NCI-H1436 (cell line): ENCODE data around the gene ATG9B.
A peak's percentile ranks its signal among the peaks of the same experiment; 100 is the strongest.

Source experiments
- DNase-seq: peaks from one replicate; lab custom pipeline; 2025; lab: John Stamatoyannopoulos, UW

ATG9B gene

DNA sequence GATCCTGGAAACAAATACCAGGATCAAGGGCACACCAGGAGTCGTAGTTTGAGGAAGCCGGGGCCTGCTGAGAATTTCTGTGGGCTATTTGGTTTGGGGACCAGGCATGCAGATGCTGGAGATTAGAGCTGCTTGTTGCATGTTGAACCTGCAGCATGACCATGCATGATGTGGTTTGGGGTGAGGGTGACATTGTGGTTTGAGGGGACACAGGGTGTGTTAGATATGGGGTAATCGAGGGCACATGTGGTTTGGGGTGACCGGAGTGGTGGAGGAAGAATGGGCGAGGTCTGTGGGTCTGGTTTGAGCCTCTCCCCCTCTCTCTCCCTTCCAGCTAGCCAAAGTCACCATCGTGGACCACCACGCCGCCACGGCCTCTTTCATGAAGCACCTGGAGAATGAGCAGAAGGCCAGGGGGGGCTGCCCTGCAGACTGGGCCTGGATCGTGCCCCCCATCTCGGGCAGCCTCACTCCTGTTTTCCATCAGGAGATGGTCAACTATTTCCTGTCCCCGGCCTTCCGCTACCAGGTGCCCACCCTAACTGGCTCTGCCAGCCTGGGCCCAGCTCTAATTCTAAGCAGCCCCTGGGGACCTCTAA, 23.3 kb downstream of the ATG9B start:
- DNase-seq: no peak

DNA sequence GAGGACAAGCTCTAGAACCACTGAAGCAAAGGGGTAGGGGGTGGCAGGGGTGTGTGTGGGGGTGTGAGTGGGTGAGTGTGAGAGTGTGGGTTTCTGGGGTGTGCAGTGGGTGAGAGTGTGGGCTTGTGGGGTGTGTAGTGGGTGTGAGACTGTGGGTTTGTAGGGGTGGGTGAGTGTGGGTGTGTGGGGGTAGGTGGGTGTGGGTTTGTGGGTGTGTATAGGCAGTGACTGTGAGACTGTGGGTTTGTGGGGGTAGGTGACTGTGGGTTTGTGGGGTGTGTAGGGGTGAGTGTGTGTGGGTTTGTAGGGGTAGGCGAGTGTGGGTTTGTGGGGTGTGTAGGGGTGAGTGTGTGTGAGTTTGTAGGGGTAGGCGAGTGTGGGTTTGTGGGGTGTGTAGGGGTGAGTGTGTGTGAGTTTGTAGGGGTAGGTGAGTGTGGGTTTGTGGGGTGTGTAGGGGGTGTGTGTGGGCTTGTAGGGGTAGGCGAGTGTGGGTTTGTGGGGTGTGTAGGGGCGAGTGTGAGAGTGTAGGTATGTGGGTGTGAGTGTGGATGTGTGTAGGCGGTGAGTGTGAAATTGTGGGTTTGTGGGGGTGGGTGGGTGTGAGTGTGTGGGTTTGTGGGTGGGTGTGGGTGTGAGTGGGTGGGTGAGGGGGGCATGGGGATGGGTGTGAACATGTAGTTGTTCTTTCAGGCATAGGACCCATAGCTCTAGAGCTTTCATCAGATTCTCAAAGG, 24.6 kb downstream of the ATG9B start:
- no peak for DNase-seq

GRCh38 chr7:150999001-150999400, 25.3 kb downstream of the ATG9B start:
- DNase-seq: no peak

DNA sequence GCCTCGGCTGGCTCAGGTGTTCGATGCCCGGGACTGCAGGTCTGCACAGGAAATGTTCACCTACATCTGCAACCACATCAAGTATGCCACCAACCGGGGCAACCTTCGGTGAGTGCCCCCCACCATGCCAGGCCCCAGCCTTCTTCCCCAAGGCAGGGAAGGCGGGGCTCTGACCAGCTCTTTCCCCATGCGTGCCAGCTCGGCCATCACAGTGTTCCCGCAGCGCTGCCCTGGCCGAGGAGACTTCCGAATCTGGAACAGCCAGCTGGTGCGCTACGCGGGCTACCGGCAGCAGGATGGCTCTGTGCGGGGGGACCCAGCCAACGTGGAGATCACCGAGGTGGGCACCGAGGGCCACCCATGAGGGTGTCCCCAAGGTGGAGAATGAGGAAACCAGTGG, 26.0 kb downstream of the ATG9B start:
- DNase-seq: no peak

GRCh38 chr7:150997817-150998216, 26.5 kb downstream of the ATG9B start:
- no peak for DNase-seq

DNA sequence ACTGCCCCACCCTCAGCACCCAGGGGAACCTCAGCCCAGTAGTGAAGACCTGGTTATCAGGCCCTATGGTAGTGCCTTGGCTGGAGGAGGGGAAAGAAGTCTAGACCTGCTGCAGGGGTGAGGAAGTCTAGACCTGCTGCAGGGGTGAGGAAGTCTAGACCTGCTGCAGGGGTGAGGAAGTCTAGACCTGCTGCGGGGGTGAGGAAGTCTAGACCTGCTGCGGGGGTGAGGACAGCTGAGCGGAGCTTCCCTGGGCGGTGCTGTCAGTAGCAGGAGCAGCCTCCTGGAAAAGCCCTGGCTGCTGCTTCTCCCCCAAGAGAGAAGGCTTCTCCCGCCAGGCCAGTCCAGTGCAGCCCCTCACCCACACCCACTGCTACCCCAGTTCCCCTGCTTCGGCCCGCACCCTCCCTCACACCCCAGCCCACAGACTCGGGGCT, 27.2 kb downstream of the ATG9B start:
- no peak for DNase-seq

DNA sequence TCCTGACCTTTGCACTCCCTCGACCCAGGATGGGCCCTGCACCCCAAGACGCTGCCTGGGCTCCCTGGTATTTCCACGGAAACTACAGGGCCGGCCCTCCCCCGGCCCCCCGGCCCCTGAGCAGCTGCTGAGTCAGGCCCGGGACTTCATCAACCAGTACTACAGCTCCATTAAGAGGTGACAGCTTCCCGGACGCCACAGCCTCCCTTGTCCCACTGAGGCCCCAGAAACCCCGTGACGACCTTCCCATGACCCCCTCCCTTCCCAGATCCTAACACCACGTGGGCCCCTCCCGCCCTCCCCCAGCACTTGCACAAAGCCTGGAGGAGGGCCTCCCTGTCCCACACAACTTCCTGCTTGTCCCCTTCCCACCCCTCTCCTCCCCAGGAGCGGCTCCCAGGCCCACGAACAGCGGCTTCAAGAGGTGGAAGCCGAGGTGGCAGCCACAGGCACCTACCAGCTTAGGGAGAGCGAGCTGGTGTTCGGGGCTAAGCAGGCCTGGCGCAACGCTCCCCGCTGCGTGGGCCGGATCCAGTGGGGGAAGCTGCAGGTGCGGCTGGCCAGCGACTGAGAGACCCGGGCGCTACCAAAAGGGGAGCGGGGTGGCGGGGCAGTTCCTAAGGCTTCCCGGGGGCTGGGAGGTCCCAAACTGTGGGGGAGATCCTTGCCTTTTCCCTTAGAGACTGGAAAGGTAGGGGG, 27.8 kb downstream of the ATG9B start:
- no peak for DNase-seq

GRCh38 chr7:150994838-150995510, 29.3 kb downstream of the ATG9B start:
- DNase-seq: no peak

DNA sequence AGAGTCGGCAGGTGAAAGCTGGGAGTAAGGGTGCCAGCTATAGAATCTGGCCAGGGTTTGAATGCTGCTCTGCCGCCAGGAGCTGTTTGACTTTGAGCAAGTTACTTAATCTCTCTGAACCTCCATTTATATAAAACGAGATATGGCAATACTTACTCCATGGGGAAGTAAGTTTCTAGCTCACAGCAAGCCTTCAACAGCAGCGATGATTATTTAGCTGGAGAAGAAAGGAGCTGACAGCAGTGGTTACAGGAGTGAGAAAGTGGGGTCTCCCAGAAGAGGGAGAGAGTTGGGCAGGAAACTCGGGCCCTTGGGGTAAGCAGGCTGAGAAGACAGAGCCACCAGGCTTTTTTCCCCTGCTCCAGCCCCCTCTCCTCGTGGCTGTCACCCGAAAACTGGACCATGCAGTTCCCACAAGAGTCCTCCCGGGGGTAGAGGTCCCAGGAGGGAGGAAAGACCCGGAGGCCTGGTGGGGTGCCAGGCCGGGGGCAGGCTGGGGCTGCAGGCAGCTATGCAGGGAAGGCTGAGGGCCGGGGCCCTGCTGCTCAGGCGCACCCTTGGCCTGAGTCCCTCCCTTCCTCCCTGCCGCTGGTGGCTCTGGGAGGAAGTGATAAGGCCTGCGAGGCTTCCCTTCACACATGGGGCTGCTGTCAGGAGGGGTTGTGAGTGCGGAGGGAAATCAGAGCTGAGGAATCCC, 30.0 kb downstream of the ATG9B start:
- DNase-seq: no peak

DNA sequence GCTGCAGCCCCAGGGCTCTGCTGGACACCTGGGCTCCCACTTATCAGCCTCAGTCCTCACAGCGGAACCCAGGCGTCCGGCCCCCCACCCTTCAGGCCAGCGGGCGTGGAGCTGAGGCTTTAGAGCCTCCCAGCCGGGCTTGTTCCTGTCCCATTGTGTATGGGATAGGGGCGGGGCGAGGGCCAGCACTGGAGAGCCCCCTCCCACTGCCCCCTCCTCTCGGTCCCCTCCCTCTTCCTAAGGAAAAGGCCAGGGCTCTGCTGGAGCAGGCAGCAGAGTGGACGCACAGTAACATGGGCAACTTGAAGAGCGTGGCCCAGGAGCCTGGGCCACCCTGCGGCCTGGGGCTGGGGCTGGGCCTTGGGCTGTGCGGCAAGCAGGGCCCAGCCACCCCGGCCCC, 30.8 kb downstream of the ATG9B start:
- no peak for DNase-seq

DNA sequence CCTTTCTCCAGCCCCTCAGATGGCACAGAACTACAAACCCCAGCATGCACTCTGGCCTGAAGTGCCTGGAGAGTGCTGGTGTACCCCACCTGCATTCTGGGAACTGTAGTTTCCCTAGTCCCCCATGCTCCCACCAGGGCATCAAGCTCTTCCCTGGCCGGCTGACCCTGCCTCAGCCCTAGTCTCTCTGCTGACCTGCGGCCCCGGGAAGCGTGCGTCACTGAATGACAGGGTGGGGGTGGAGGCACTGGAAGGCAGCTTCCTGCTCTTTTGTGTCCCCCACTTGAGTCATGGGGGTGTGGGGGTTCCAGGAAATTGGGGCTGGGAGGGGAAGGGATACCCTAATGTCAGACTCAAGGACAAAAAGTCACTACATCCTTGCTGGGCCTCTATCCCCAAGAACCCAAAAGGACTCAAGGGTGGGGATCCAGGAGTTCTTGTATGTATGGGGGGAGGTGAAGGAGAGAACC, 31.4 kb downstream of the ATG9B start:
- no peak for DNase-seq

GRCh38 chr7:150992051-150992640, 32.1 kb downstream of the ATG9B start:
- DNase-seq: no peak

- no peak for DNase-seq
These were observed 33.7 kb downstream of the ATG9B start, which contains the start of gene NOS3 for GRCh38 chr7:150990416-150991186. TSS of gene NOS3 (plus strand) at chr7:150991017. CDS start at chr7:150993804, 2,787 bp downstream.

- no peak for DNase-seq
These were observed 34.8 kb downstream of the ATG9B start for GRCh38 chr7:150989456-150989855.

- DNase-seq: peak; percentile 79
These were observed 35.8 kb downstream of the ATG9B start for GRCh38 chr7:150988230-150989226.

- DNase-seq: no peak
These were observed 37.7 kb downstream of the ATG9B start for GRCh38 chr7:150986556-150986955.

GRCh38 chr7:150986099-150986512, 38.2 kb downstream of the ATG9B start:
- DNase-seq: peak; percentile 72

DNA sequence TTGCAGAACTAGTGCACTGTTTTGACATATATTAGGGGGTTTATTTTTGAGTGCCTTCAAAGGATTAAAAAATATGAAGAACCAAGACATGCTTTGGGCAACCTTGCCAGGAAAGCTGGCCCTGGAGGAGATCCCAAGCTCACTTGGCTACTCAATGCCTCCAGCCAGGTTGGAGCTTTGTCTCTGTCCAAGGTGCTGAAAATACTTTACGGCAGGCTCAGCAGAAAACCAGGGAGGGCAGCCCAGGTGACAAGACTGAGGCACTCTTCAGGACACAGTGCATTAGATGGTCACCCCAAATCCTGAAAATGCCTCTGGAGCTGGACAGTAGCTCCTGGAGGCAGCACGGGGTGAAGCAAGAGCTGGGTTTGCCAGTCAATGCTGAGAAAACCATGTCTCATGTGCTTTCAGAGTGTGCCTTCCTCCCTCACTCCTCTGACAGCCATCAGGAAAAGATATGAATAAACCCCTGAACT, 40.4 kb downstream of the ATG9B start:
- DNase-seq: no peak

DNA sequence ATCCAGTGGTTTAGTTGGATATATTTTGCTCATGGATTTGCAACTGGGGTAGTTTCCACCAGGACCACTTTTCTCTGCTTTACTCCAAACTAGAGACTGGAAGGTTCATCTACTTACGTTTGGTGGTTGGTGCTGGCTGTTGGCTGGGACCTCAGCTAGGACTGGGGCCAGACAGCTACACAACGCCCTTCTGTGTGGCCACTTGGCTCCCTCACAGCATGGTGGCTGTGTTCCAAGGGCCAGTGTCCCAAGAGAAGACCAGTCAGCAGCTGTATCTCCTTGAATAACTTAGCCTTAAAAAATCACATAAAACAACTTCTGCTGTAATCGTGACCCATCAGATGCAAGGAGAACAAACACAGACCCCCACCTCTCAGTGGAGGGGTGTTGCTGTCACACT, 41.9 kb downstream of the ATG9B start:
- no peak for DNase-seq
